HL-60 (cell line): Measurements from ENCODE around the gene TMED6.

Experiments
- CTCF ChIP-seq: IDR thresholded peaks from one replicate; pipeline ENCODE4 v1.5.1; 2011; ENCODE audit warnings: low read length, control low read depth, inconsistent platforms; ENCODE audit not compliant: insufficient read depth
- POLR2AphosphoS5 ChIP-seq: IDR thresholded peaks from 2 replicates; pipeline ENCODE4 v1.6.1; 2012; ENCODE audit warnings: low read depth
- REST ChIP-seq: IDR thresholded peaks from 2 replicates; pipeline ENCODE4 v1.6.1; 2012; ENCODE audit warnings: low read depth; ENCODE audit not compliant: insufficient replicate concordance
- SPI1 ChIP-seq: IDR thresholded peaks from 2 replicates; pipeline ENCODE4 v1.6.1; 2012; ENCODE audit warnings: low read depth, mild to moderate bottlenecking, borderline replicate concordance

- TF ChIP-seq CTCF (no peak), POLR2AphosphoS5 (no peak), REST (no peak), SPI1 (no peak)
Measured at GRCh38 chr16:69323415-69323814, 28.2 kb downstream of the TMED6 start.
